Measurements from ENCODE around the gene ERMARD.

DNA sequence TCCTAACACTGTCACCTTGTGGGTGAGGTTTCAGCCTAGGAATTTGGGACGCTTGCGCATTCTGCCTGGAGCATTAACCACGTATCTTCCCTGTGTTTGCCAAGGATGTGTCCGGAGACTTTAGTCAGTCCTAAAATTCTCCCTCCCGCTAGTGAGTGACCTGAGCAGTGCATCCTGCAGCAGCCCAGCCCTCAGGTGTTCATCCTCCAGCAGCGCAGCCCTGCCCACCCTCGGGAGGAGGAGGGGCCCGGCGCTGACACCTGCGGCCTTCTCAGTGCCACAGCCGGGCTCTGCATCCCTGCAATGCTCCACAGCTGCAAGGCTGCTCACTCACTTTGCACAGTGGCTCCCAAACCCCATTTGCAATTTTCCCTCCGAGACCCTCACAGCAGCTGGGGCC lies 79.5 kb downstream of the ERMARD start:
- TF ChIP-seq, protein P1, sequence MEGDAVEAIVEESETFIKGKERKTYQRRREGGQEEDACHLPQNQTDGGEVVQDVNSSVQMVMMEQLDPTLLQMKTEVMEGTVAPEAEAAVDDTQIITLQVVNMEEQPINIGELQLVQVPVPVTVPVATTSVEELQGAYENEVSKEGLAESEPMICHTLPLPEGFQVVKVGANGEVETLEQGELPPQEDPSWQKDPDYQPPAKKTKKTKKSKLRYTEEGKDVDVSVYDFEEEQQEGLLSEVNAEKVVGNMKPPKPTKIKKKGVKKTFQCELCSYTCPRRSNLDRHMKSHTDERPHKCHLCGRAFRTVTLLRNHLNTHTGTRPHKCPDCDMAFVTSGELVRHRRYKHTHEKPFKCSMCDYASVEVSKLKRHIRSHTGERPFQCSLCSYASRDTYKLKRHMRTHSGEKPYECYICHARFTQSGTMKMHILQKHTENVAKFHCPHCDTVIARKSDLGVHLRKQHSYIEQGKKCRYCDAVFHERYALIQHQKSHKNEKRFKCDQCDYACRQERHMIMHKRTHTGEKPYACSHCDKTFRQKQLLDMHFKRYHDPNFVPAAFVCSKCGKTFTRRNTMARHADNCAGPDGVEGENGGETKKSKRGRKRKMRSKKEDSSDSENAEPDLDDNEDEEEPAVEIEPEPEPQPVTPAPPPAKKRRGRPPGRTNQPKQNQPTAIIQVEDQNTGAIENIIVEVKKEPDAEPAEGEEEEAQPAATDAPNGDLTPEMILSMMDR (IDR thresholded peaks at IDR 0.05) = no peak
- TF ChIP-seq POLR2A (IDR thresholded peaks at IDR 0.05) = no peak

Measured in esophagus squamous epithelium (tissue), 4 donors.